IMR-90 (cell line): Measurements from ENCODE around the gene CLNK. TPM values are rescaled to one million over a fixed set of nuclear protein-coding genes. Genes with fewer than 3 reads are reported as not detected.

Experiments used
- ATAC-seq: fragments of 200-7000 bp; cut with Tn5 transposase; 2 replicates; pipeline ENCODE4 v1.9.1; 2020; ENCODE audit warnings: low read depth, mild to moderate bottlenecking, moderate library complexity
- BruUV-seq: library from RNA; stranded (reverse); fragments of 400-500 nt; replicated peaks from 2 replicates; lab custom pipeline; 2021; lab: Mats Ljungman, UMichigan
- CTCF ChIA-PET: fragments of 300-600 bp; formaldehyde crosslinking; extraction: SDS; loops from one replicate; lab custom pipeline; 2021; ENCODE audit warnings: antibody characterized with exemption; lab: Yijun Ruan, JAX
- POLR2A ChIA-PET: fragments of 300-600 bp; sonication (Branson Sonifier 250); formaldehyde crosslinking; loops from one replicate; lab custom pipeline; 2022; ENCODE audit warnings: antibody characterized with exemption; ENCODE audit not compliant: unreplicated experiment; lab: Charles Lee
- DNase-seq: peaks from one replicate; pipeline ENCODE4 v3.0.0; 2013
- H2AFZ ChIP-seq: replicated peaks from 2 replicates; pipeline ENCODE3; 2013; ENCODE audit warnings: low read length, mild to moderate bottlenecking; ENCODE audit not compliant: poor library complexity
- H2AK5ac ChIP-seq: 2 replicates; pipeline ENCODE4 v1.6.1; 2013; ENCODE audit warnings: low read depth, low read length, inconsistent platforms
- H2AK9ac ChIP-seq: replicated peaks from 2 replicates; pipeline ENCODE3; 2013; ENCODE audit warnings: mild to moderate bottlenecking, low read depth, low read length, moderate library complexity; ENCODE audit not compliant: poor library complexity
- H2BK120ac ChIP-seq: 2 replicates; pipeline ENCODE4 v1.6.1; 2013; ENCODE audit warnings: low read depth, low read length, inconsistent platforms
- H2BK15ac ChIP-seq: 3 replicates; pipeline ENCODE4 v1.6.1; 2013; ENCODE audit warnings: low read depth, low read length, inconsistent platforms
- H2BK20ac ChIP-seq: 2 replicates; pipeline ENCODE4 v1.6.1; 2013; ENCODE audit warnings: low read depth, mild to moderate bottlenecking, inconsistent platforms, low read length, moderate library complexity
- H2BK5ac ChIP-seq: 2 replicates; pipeline ENCODE4 v1.6.1; 2013; ENCODE audit warnings: mild to moderate bottlenecking, low read depth, low read length, inconsistent platforms; ENCODE audit not compliant: poor library complexity, severe bottlenecking
- H3K14ac ChIP-seq: replicated peaks from 2 replicates; pipeline ENCODE4 v1.6.1; 2013; ENCODE audit warnings: low read depth, low read length, inconsistent platforms
- H3K18ac ChIP-seq: 2 replicates; pipeline ENCODE4 v1.6.1; 2013; ENCODE audit warnings: low read depth, low read length, control low read depth
- H3K23ac ChIP-seq: 2 replicates; pipeline ENCODE4 v1.6.1; 2013; ENCODE audit warnings: low read depth, low read length, inconsistent platforms
- H3K27ac ChIP-seq: 2 replicates; pipeline ENCODE4 v1.5.1; 2013; ENCODE audit warnings: mild to moderate bottlenecking, control low read depth, low read length; ENCODE audit not compliant: insufficient read depth
- H3K27me3 ChIP-seq: 2 replicates; pipeline ENCODE4 v1.6.1; 2013; ENCODE audit warnings: low read length; ENCODE audit not compliant: control insufficient read depth, insufficient read depth
- H3K36me3 ChIP-seq: 2 replicates; pipeline ENCODE4 v1.6.1; 2013; ENCODE audit warnings: low read length, mixed read lengths; ENCODE audit not compliant: control insufficient read depth, insufficient read depth
- H3K4ac ChIP-seq: 2 replicates; pipeline ENCODE4 v1.6.1; 2013; ENCODE audit warnings: low read depth, low read length, inconsistent platforms
- H3K4me1 ChIP-seq: 2 replicates; pipeline ENCODE4 v1.6.1; 2013; ENCODE audit warnings: low read length, mixed read lengths; ENCODE audit not compliant: control insufficient read depth, insufficient read depth
- H3K4me2 ChIP-seq: 2 replicates; pipeline ENCODE4 v1.6.1; 2013; ENCODE audit warnings: low read depth, mild to moderate bottlenecking, control low read depth, low read length, moderate library complexity
- H3K4me3 ChIP-seq: 2 replicates; pipeline ENCODE4 v1.5.1; 2013; ENCODE audit warnings: low read depth, mild to moderate bottlenecking, control low read depth, low read length, moderate library complexity; ENCODE audit not compliant: insufficient read depth
- H3K56ac ChIP-seq: 2 replicates; pipeline ENCODE4 v1.6.1; 2013; ENCODE audit warnings: low read length, inconsistent platforms; ENCODE audit not compliant: insufficient read depth; ENCODE audit errors: extremely low read depth
- H3K79me1 ChIP-seq, 2 experiments: 2 replicates each; pipeline ENCODE4 v1.6.1; 2013; ENCODE audit warnings: low read length in 2 of 2, inconsistent platforms in 1 of 2, low read depth in 1 of 2
- H3K9ac ChIP-seq: 2 replicates; pipeline ENCODE4 v1.6.1; 2013; ENCODE audit warnings: low read depth, low read length, control low read depth
- H3K9me1 ChIP-seq: 2 replicates; pipeline ENCODE4 v1.6.1; 2013; ENCODE audit warnings: low read length, inconsistent platforms; ENCODE audit not compliant: insufficient read depth
- H3K9me3 ChIP-seq: 2 replicates; pipeline ENCODE4 v1.6.1; 2013; ENCODE audit warnings: low read length; ENCODE audit not compliant: control insufficient read depth, insufficient read depth
- H4K20me1 ChIP-seq: 2 replicates; pipeline ENCODE4 v1.6.1; 2013; ENCODE audit warnings: low read length, inconsistent platforms; ENCODE audit not compliant: insufficient read depth
- H4K5ac ChIP-seq: 2 replicates; pipeline ENCODE4 v1.6.1; 2013; ENCODE audit warnings: mild to moderate bottlenecking, low read depth, low read length, control low read depth
- H4K8ac ChIP-seq, 2 experiments: 2 replicates each; pipeline ENCODE4 v1.6.1; 2013; ENCODE audit warnings: low read depth in 2 of 2, low read length in 2 of 2, control low read depth in 1 of 2, inconsistent platforms in 1 of 2
- H4K91ac ChIP-seq: 2 replicates; pipeline ENCODE4 v1.6.1; 2013; ENCODE audit warnings: low read depth, low read length, inconsistent platforms; ENCODE audit not compliant: insufficient read depth
- CEBPB ChIP-seq: IDR thresholded peaks from 2 replicates; pipeline ENCODE4 v1.6.1; 2012; ENCODE audit warnings: low read depth, low read length, improper control_type of control experiment
- CHD1 ChIP-seq: IDR thresholded peaks from 2 replicates; pipeline ENCODE4 v1.6.1; 2012; ENCODE audit warnings: low read depth, low read length, improper control_type of control experiment
- MAZ ChIP-seq: IDR thresholded peaks from 2 replicates; pipeline ENCODE4 v1.6.1; 2012; ENCODE audit warnings: low read depth, mild to moderate bottlenecking, low read length, improper control_type of control experiment, moderate library complexity, borderline replicate concordance
- RAD21 ChIP-seq: IDR thresholded peaks from 2 replicates; pipeline ENCODE4 v1.6.1; 2012; ENCODE audit warnings: low read length, improper control_type of control experiment
- USF2 ChIP-seq: fragments of 150-350 bp; IDR thresholded peaks from 2 replicates; pipeline ENCODE4 v1.6.1; 2017; ENCODE audit warnings: mild to moderate bottlenecking, antibody characterized with exemption, low read length, low read depth
- WGBS, 2 experiments: methylation state at CpG; one replicate each; pipeline versions ENCODE4 v1.1.5 to v1.1.7; 2013; ENCODE audit warnings: missing lambda C conversion rate in 2 of 2; ENCODE audit not compliant: insufficient read length in 1 of 2; ENCODE audit errors: extremely low coverage in 2 of 2; 5-methylcytosine and 5-hydroxymethylcytosine counted together
- dilution Hi-C: fragments of 300-500 bp; cut with HindIII; formaldehyde crosslinking; loops from one replicate; pipeline ENCODE4 v1.14.3; 2018; ENCODE audit warnings: low sequenced_read_pairs; ENCODE audit not compliant: unreplicated experiment
- in situ Hi-C: fragments of 300-500 bp; cut with MboI; formaldehyde crosslinking; loops from 3 replicates; pipeline ENCODE4 v1.14.3; 2019; ENCODE audit warnings: low sequenced_read_pairs, inconsistent platforms, mixed read lengths
- intact Hi-C: fragments of 100-400 bp; cut with micrococcal nuclease; formaldehyde crosslinking; loops from 2 replicates; pipeline ENCODE4 v1.10.0; 2022
- polyA plus RNA-seq, 3 experiments: library from polyadenylated mRNA; depleted of rRNA; stranded (reverse); fragments of >200 nt; gene quantifications; 2 replicates each; pipeline ENCODE4 v1.2.3, GENCODE V29; 2012; ENCODE audit warnings: low replicate concordance in 1 of 3
- total RNA-seq: library from RNA; depleted of rRNA; stranded (reverse); fragments of >200 nt; gene quantifications from 2 replicates; pipeline ENCODE4 v1.2.3, GENCODE V29; 2012

CLNK gene
- total and polyA plus RNA-seq, 2 of the 4 experiments (the other 2 are of a cell fraction): not detected

- no peak overlapping the region for H3K4me3 ChIP-seq
- no peak overlapping the region for H3K4me2 ChIP-seq
- TF ChIP-seq USF2: no peak
- TF ChIP-seq CEBPB: no peak
- TF ChIP-seq MAZ: no peak
- TF ChIP-seq CHD1: no peak
- TF ChIP-seq RAD21: no peak
- no peak overlapping the region for H3K9ac ChIP-seq
- H2BK120ac ChIP-seq: no peak overlapping the region
- dilution Hi-C loops: no loop called here
- no peak overlapping the region for H3K27ac ChIP-seq
- no CpG with 5 or more reads among the region's 1 CpG for WGBS, 2 experiments
- ChIA-PET CTCF (no interaction called here), POLR2A (no interaction called here)
- no peaks in the 10 kb centered on the region for H3K27me3 ChIP-seq
- H4K5ac ChIP-seq: no peak overlapping the region
- no peak overlapping the region for H3K56ac ChIP-seq
- no peak overlapping the region for H2BK5ac ChIP-seq
- intact Hi-C loops: no loop called here
- no peak overlapping the region for H2AK5ac ChIP-seq
- H3K18ac ChIP-seq: no peak overlapping the region
- H3K9me1 ChIP-seq: peaks cover 6% of the 10 kb centered on the region; the same call in 1 of the 2 replicates
- H4K91ac ChIP-seq: no peak overlapping the region
- H3K4ac ChIP-seq: no peak overlapping the region
- no peak overlapping the region for H2BK20ac ChIP-seq
- DNase-seq (no peak), ATAC-seq (no peak)
- no peak overlapping the region for H3K23ac ChIP-seq
- H4K20me1 ChIP-seq: no peaks in the 10 kb centered on the region
- no peak overlapping the region for H4K8ac ChIP-seq
- no peaks in the 10 kb centered on the region for H3K36me3 ChIP-seq
- H2AK9ac ChIP-seq: no peak overlapping the region
- no TSS peak for BruUV-seq
- H3K79me1 ChIP-seq: no peaks in the 10 kb centered on the region
- in situ Hi-C loops: no loop called here
- H3K4me1 ChIP-seq: peaks cover 10% of the 10 kb centered on the region
- no peak overlapping the region for H2AFZ ChIP-seq
- no peak overlapping the region for H3K14ac ChIP-seq
- no peak overlapping the region for H2BK15ac ChIP-seq
- H3K9me3 ChIP-seq: no peaks in the 10 kb centered on the region
These were observed 13.6 kb upstream of the CLNK start for GRCh38 chr4:10698172-10698571.
